ENCODE data around the gene PTPRK. TPM values are rescaled to one million over a fixed set of nuclear protein-coding genes. Genes with fewer than 3 reads are reported as not detected.

The PTPRK gene
- total and polyA plus RNA-seq, 2 of the 13 experiments (the other 11 are each of a cell fraction or from before 2014, with no cell fraction given): 43.6 to 98.3 TPM

DNA sequence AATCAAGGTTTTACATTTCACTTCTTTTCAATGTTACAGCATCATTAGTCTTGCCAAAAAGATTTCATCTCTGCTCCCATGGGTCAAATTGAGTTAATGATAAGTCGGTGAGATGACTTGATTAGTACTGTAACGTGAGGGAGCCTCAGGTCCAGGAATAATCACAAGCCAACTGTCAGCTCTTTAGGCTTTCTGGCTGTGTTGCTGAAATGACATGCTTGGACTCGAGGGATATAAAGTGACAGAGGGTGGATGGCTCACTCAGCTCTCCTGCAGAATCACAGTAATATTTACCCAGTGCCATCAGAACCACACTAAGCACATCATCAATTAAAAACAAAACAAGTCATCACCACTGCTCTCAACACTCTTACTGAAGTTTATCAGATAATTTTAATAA, 423.4 kb downstream of the PTPRK start:
- ChIA-PET CTCF (ENCODE audit: low intra/inter-chr PET ratio, low total read pairs) (no interaction called here), POLR2A (no interaction called here)
- no peak for DNase-seq (ENCODE audit: low spot score)
- no peaks in the 10 kb centered on the region for H3K79me2 ChIP-seq (ENCODE audit: insufficient read depth, low read length)
- no TSS peak for BruUV-seq (replicated peaks)
- no peaks in the 10 kb centered on the region; a peak in 2 of 5 replicates for H3K36me3 ChIP-seq (replicated peaks in 1 of 2; ENCODE audit: control insufficient read depth in 1 of 2, insufficient read depth in 2 of 2, low read length in 2 of 2)
- in situ Hi-C loops (cut with HindIII; ENCODE audit: extremely low pct_ligation_motif_present, low pct_unique_long_range_greater_than_20kb) (no loop called here), intact Hi-C loops (cut with micrococcal nuclease; ENCODE audit: unreplicated experiment) (no loop called here)
- no peak overlapping the region for H3K4me3 ChIP-seq (replicated peaks in 1 of 3; ENCODE audit: insufficient read depth in 1 of 3, low read depth in 2 of 3, low read length in 3 of 3)
- no peaks in the 10 kb centered on the region for H4K20me1 ChIP-seq (ENCODE audit: insufficient read depth, low read length)
- WGBS (ENCODE audit: low lambda C conversion rate): 99% methylated on average over 3 of the region's 3 CpGs
- no peaks in the 10 kb centered on the region for H3K9me3 ChIP-seq (ENCODE audit: low read length)
- no peak overlapping the region for H2AFZ ChIP-seq (ENCODE audit: low read length)
- H3K9ac ChIP-seq (ENCODE audit: insufficient read depth, low read depth, low read length): no peak overlapping the region
- no peaks in the 10 kb centered on the region for H3K4me1 ChIP-seq (ENCODE audit: insufficient read depth, low read length)
- no peak overlapping the region for H3K27ac ChIP-seq (ENCODE audit: extremely low read length, insufficient read depth, low read length)
- ATAC-seq: no peak
- no peak overlapping the region for H3K4me2 ChIP-seq (ENCODE audit: low read depth, low read length)
- H3K27me3 ChIP-seq (ENCODE audit: control insufficient read depth in 1 of 2, insufficient read depth in 2 of 2, low read length in 2 of 2): no peaks in the 10 kb centered on the region
- FAIRE-seq: no peak
- TF ChIP-seq AGO1 (IDR thresholded peaks at IDR 0.05; ENCODE audit: low read depth, low read length, poor library complexity, severe bottlenecking) (no peak), ZNF589 (CRISPR knock-in tag; conservative IDR thresholded peaks at IDR 0.05) (no peak), RXRB (CRISPR knock-in tag; IDR thresholded peaks at IDR 0.05; ENCODE audit: borderline replicate concordance) (no peak), EHMT2 (IDR thresholded peaks at IDR 0.05; ENCODE audit: borderline replicate concordance, low read depth, low read length) (no peak), TRIM24 (CRISPR knock-in tag; IDR thresholded peaks at IDR 0.05) (no peak), MEIS1 (CRISPR knock-in tag; IDR thresholded peaks at IDR 0.05; ENCODE audit: borderline replicate concordance) (no peak), ZNF841 (CRISPR knock-in tag; IDR thresholded peaks at IDR 0.05; ENCODE audit: borderline replicate concordance) (no peak), ZNF20 (CRISPR knock-in tag; IDR thresholded peaks at IDR 0.05) (no peak), MBNL3 (CRISPR knock-in tag; conservative IDR thresholded peaks at IDR 0.05) (no peak), TFAP4 (IDR thresholded peaks at IDR 0.05; ENCODE audit: borderline replicate concordance, low read depth) (no peak), ONECUT2 (CRISPR knock-in tag; IDR thresholded peaks at IDR 0.05) (no peak), XBP1 (CRISPR knock-in tag; IDR thresholded peaks at IDR 0.05) (no peak), ZNF326 (CRISPR knock-in tag; IDR thresholded peaks at IDR 0.05; ENCODE audit: borderline replicate concordance) (no peak), ZNF282 (IDR thresholded peaks at IDR 0.05; ENCODE audit: partially characterized antibody) (no peak)
- TF ChIP-seq, protein P1, sequence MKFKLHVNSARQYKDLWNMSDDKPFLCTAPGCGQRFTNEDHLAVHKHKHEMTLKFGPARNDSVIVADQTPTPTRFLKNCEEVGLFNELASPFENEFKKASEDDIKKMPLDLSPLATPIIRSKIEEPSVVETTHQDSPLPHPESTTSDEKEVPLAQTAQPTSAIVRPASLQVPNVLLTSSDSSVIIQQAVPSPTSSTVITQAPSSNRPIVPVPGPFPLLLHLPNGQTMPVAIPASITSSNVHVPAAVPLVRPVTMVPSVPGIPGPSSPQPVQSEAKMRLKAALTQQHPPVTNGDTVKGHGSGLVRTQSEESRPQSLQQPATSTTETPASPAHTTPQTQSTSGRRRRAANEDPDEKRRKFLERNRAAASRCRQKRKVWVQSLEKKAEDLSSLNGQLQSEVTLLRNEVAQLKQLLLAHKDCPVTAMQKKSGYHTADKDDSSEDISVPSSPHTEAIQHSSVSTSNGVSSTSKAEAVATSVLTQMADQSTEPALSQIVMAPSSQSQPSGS (CRISPR knock-in tag; IDR thresholded peaks at IDR 0.05): no peak
- TF ChIP-seq, protein P2, sequence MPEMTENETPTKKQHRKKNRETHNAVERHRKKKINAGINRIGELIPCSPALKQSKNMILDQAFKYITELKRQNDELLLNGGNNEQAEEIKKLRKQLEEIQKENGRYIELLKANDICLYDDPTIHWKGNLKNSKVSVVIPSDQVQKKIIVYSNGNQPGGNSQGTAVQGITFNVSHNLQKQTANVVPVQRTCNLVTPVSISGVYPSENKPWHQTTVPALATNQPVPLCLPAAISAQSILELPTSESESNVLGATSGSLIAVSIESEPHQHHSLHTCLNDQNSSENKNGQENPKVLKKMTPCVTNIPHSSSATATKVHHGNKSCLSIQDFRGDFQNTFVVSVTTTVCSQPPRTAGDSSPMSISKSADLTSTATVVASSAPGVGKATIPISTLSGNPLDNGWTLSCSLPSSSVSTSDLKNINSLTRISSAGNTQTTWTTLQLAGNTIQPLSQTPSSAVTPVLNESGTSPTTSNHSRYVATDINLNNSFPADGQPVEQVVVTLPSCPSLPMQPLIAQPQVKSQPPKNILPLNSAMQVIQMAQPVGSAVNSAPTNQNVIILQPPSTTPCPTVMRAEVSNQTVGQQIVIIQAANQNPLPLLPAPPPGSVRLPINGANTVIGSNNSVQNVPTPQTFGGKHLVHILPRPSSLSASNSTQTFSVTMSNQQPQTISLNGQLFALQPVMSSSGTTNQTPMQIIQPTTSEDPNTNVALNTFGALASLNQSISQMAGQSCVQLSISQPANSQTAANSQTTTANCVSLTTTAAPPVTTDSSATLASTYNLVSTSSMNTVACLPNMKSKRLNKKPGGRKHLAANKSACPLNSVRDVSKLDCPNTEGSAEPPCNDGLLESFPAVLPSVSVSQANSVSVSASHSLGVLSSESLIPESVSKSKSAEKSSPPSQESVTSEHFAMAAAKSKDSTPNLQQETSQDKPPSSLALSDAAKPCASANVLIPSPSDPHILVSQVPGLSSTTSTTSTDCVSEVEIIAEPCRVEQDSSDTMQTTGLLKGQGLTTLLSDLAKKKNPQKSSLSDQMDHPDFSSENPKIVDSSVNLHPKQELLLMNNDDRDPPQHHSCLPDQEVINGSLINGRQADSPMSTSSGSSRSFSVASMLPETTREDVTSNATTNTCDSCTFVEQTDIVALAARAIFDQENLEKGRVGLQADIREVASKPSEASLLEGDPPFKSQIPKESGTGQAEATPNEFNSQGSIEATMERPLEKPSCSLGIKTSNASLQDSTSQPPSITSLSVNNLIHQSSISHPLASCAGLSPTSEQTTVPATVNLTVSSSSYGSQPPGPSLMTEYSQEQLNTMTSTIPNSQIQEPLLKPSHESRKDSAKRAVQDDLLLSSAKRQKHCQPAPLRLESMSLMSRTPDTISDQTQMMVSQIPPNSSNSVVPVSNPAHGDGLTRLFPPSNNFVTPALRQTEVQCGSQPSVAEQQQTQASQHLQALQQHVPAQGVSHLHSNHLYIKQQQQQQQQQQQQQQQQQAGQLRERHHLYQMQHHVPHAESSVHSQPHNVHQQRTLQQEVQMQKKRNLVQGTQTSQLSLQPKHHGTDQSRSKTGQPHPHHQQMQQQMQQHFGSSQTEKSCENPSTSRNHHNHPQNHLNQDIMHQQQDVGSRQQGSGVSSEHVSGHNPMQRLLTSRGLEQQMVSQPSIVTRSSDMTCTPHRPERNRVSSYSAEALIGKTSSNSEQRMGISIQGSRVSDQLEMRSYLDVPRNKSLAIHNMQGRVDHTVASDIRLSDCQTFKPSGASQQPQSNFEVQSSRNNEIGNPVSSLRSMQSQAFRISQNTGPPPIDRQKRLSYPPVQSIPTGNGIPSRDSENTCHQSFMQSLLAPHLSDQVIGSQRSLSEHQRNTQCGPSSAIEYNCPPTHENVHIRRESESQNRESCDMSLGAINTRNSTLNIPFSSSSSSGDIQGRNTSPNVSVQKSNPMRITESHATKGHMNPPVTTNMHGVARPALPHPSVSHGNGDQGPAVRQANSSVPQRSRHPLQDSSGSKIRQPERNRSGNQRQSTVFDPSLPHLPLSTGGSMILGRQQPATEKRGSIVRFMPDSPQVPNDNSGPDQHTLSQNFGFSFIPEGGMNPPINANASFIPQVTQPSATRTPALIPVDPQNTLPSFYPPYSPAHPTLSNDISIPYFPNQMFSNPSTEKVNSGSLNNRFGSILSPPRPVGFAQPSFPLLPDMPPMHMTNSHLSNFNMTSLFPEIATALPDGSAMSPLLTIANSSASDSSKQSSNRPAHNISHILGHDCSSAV (CRISPR knock-in tag; IDR thresholded peaks at IDR 0.05; ENCODE audit: borderline replicate concordance): no peak

Data from HepG2 (cell line).